ENCODE measurements around the gene NXPE4. TPM values are rescaled to one million over a fixed set of nuclear protein-coding genes. Genes with fewer than 3 reads are reported as not detected.

Gene NXPE4
- total RNA-seq, 1 experiment from 2014 or later, result not detected

- DNase-seq, result no peak
- H3K36me3 ChIP-seq (replicated peaks; ENCODE audit: control insufficient read depth, insufficient read depth, low read length), result no peaks in the 10 kb centered on the region
- H3K4me3 ChIP-seq (ENCODE audit: insufficient read depth, low read depth, low read length), result no peak within 1 kb of the TSS
- H3K27me3 ChIP-seq (ENCODE audit: control insufficient read depth, insufficient read depth, low read length), result no peaks in the 10 kb centered on the region
Observed at GRCh38 chr11:114559425-114560310, 35.9 kb downstream of the NXPE4 start, which contains the start of gene NXPE1. NXPE1 (minus strand) TSS chr11:114559881; CDS start chr11:114551201, 8,680 bp downstream.

GRCh38 chr11:114556135-114556534 is 39.5 kb downstream of the NXPE4 start:
- H3K36me3 ChIP-seq (replicated peaks; ENCODE audit: control insufficient read depth, insufficient read depth, low read length), result no peaks in the 10 kb centered on the region
- no peak for DNase-seq
- no peaks in the 10 kb centered on the region for H3K27me3 ChIP-seq (ENCODE audit: control insufficient read depth, insufficient read depth, low read length)
- no peak overlapping the region for H3K4me3 ChIP-seq (ENCODE audit: insufficient read depth, low read depth, low read length)

GRCh38 chr11:114553642-114554041 is 41.9 kb downstream of the NXPE4 start:
- no peak for DNase-seq
- Histone ChIP-seq H3K4me3 (ENCODE audit: insufficient read depth, low read depth, low read length) (no peak overlapping the region), H3K27me3 (ENCODE audit: control insufficient read depth, insufficient read depth, low read length) (no peaks in the 10 kb centered on the region), H3K36me3 (replicated peaks; ENCODE audit: control insufficient read depth, insufficient read depth, low read length) (no peaks in the 10 kb centered on the region)

- Histone ChIP-seq H3K27me3 (ENCODE audit: control insufficient read depth, insufficient read depth, low read length) (no peaks in the 10 kb centered on the region), H3K36me3 (replicated peaks; ENCODE audit: control insufficient read depth, insufficient read depth, low read length) (no peaks in the 10 kb centered on the region), H3K4me3 (ENCODE audit: insufficient read depth, low read depth, low read length) (no peak overlapping the region)
- DNase-seq, result no peak
Observed at GRCh38 chr11:114551060-114551459, 44.5 kb downstream of the NXPE4 start.

- Histone ChIP-seq H3K4me3 (ENCODE audit: insufficient read depth, low read depth, low read length) (no peak overlapping the region), H3K27me3 (ENCODE audit: control insufficient read depth, insufficient read depth, low read length) (no peaks in the 10 kb centered on the region), H3K36me3 (replicated peaks; ENCODE audit: control insufficient read depth, insufficient read depth, low read length) (no peaks in the 10 kb centered on the region)
- DNase-seq, result no peak
Observed at GRCh38 chr11:114525682-114526081, 69.9 kb downstream of the NXPE4 start.

- no peaks in the 10 kb centered on the region for H3K27me3 ChIP-seq (ENCODE audit: control insufficient read depth, insufficient read depth, low read length)
- H3K4me3 ChIP-seq (ENCODE audit: insufficient read depth, low read depth, low read length), result no peak overlapping the region
- H3K36me3 ChIP-seq (replicated peaks; ENCODE audit: control insufficient read depth, insufficient read depth, low read length), result no peaks in the 10 kb centered on the region
- no peak for DNase-seq
Observed at GRCh38 chr11:114524122-114524521, 71.5 kb downstream of the NXPE4 start.

GRCh38 chr11:114522818-114523217 is 72.8 kb downstream of the NXPE4 start:
- no peaks in the 10 kb centered on the region for H3K27me3 ChIP-seq (ENCODE audit: control insufficient read depth, insufficient read depth, low read length)
- no peak overlapping the region for H3K4me3 ChIP-seq (ENCODE audit: insufficient read depth, low read depth, low read length)

More at GRCh38 chr11:114522818-114523217, 72.8 kb downstream of the NXPE4 start:
- no peak for DNase-seq
- no peaks in the 10 kb centered on the region for H3K36me3 ChIP-seq (replicated peaks; ENCODE audit: control insufficient read depth, insufficient read depth, low read length)

Other genes starting within 250 kb of the NXPE4 start
- gene C11orf71, start 195.3 kb downstream of the NXPE4 start, total RNA-seq (2014; rRNA removed; shearing (Covaris generic)), result 5.8 and 11.1 TPM in 2 replicates
- 30.0 and 43.3 TPM in 2 replicates for gene RBM7, start 195.1 kb downstream of the NXPE4 start, total RNA-seq (2014; rRNA removed; shearing (Covaris generic))
- gene REXO2, start 156.3 kb downstream of the NXPE4 start, total RNA-seq (2014; rRNA removed; shearing (Covaris generic)), result 116 and 122 TPM in 2 replicates
- not detected in 2 replicates for gene NXPE1, start 35.9 kb downstream of the NXPE4 start, total RNA-seq (2014; rRNA removed; shearing (Covaris generic))
- gene NXPE2, start 82.7 kb upstream of the NXPE4 start, total RNA-seq (2014; rRNA removed; shearing (Covaris generic)), result not detected in 2 replicates